Spleen (tissue), 11 donors: Measurements from ENCODE around the gene EHMT1. TPM values are rescaled to one million over a fixed set of nuclear protein-coding genes. Genes with fewer than 3 reads are reported as not detected.

ENCODE experiments used
- DNase-seq: peaks from one replicate; pipeline ENCODE4 v3.0.0-alpha.2; 2020
- H3K27ac ChIP-seq, 8 donors: fragments of 200-600 bp; sonication (generic) in 7 of 8; 1 replicate in 4 of 8; 2 replicates in 4 of 8; pipeline versions ENCODE4 v1.5.0 to v1.8.0; 2016 to 2021; ENCODE audit warnings: inconsistent platforms in 4 of 8, mild to moderate bottlenecking in 4 of 8, moderate library complexity in 1 of 8
- H3K27me3 ChIP-seq, 7 donors: fragments of 200-600 bp; sonication (generic) in 6 of 7; replicated peaks in 1 of 7; 1 replicate in 4 of 7; 2 replicates in 3 of 7; pipeline versions ENCODE4 v1.5.0 to v1.8.0; 2016 to 2021; ENCODE audit warnings: inconsistent platforms in 3 of 7, mild to moderate bottlenecking in 1 of 7
- H3K36me3 ChIP-seq, 6 donors: fragments of 200-600 bp; sonication (generic) in 5 of 6; 1 replicate in 4 of 6; 2 replicates in 2 of 6; pipeline versions ENCODE4 v1.5.0 to v1.8.0; 2016 to 2021; ENCODE audit warnings: inconsistent platforms in 2 of 6
- H3K4me1 ChIP-seq, 6 donors: fragments of 200-600 bp; sonication (generic) in 5 of 6; 1 replicate in 3 of 6; 2 replicates in 3 of 6; pipeline versions ENCODE4 v1.5.0 to v1.8.0; 2016 to 2021; ENCODE audit warnings: inconsistent platforms in 3 of 6
- H3K4me3 ChIP-seq, 8 donors: fragments of 200-600 bp; sonication (generic) in 7 of 8; 1 replicate in 4 of 8; 2 replicates in 4 of 8; pipeline versions ENCODE4 v1.5.0 to v1.8.0; 2016 to 2021; ENCODE audit warnings: inconsistent platforms in 4 of 8, mild to moderate bottlenecking in 4 of 8, moderate library complexity in 2 of 8
- H3K9me3 ChIP-seq, 8 donors: fragments of 200-600 bp; sonication (generic) in 7 of 8; 1 replicate in 4 of 8; 2 replicates in 4 of 8; pipeline versions ENCODE4 v1.5.0 to v1.8.0; 2016 to 2021; ENCODE audit warnings: inconsistent platforms in 4 of 8
- CTCF ChIP-seq, 11 experiments: fragments of 200-600 bp in 7 of 11; fragments of 450-650 bp in 4 of 11; sonication (generic) in 4 of 11; IDR thresholded peaks in 8 of 11; conservative IDR thresholded peaks in 3 of 11; 1 replicate in 7 of 11; 2 replicates in 4 of 11; pipeline versions ENCODE4 v1.4.0 to v1.8.0; 2016 to 2021; ENCODE audit warnings: antibody characterized with exemption in 11 of 11, inconsistent platforms in 4 of 11, mild to moderate bottlenecking in 1 of 11
- POLR2A ChIP-seq, 3 donors: fragments of 450-650 bp; IDR thresholded peaks; one replicate each; pipeline ENCODE4 v1.5.1; 2017; ENCODE audit warnings: antibody characterized with exemption in 3 of 3, mild to moderate bottlenecking in 1 of 3
- POLR2AphosphoS5 ChIP-seq, 3 donors: sonication (generic); formaldehyde crosslinking; IDR thresholded peaks; one replicate each; pipeline ENCODE4 v1.5.1; 2017; ENCODE audit warnings: antibody characterized with exemption in 3 of 3
- WGBS, 5 donors: extraction: QIAGEN DNeasy Blood & Tissue Kit in 3 of 5; methylation state at CpG; one replicate each; pipeline versions ENCODE4 v1.1.5 to v1.1.7; 2013 to 2018; 5-methylcytosine and 5-hydroxymethylcytosine counted together
- intact Hi-C: fragments of 100-400 bp; cut with DNase I; formaldehyde crosslinking; loops from one replicate; pipeline ENCODE4 v1.15.0; 2023; ENCODE audit warnings: low total_unique reads
- polyA plus RNA-seq, 3 donors: library from polyadenylated mRNA; stranded (reverse); fragments of 200-250 nt; gene quantifications; one replicate each; pipeline ENCODE4 v1.2.1, GENCODE V29; 2013
- total RNA-seq, 7 donors: library from RNA; depleted of rRNA in 3 of 7; stranded (reverse); fragments of >200 nt in 3 of 7; fragmentation: NEBNext Ultra II Directional in 4 of 7; extraction: Animal tissue kit (Norgen Biotek cat#: 25700) in 4 of 7; gene quantifications; one replicate each; pipeline versions ENCODE4 v1.1.0 to v1.2.1, GENCODE V29; 2016 to 2021
- donor health status: healthy with polysubstance abuse.
- donor health status: DM: no; HTN: no; CAD: no; lungs with moderate emphysema.
- donor health status: DM: no; HTN: no; CAD: no.
- donor health status: Bipolar disorder and iron deficiency.
- donor health status: healthy.
- donor health status: DM: no; HTN: no; CAD: no.
- donor health status: DM: yes; HTN: yes; CAD: no.

EHMT1 gene
- total and polyA plus RNA-seq, 10 donors, result 35.5 to 163 (median 122) TPM

- H3K4me3 ChIP-seq, result no peak overlapping the region
- intact Hi-C loops, result no loop called here
- peaks cover 0 to 98% (median 44%) of the 10 kb centered on the region in 6 donors for H3K36me3 ChIP-seq
- TF ChIP-seq POLR2AphosphoS5 (IDR thresholded peaks at IDR 0.05), result no peak
- TF ChIP-seq CTCF (IDR thresholded peaks at IDR 0.05 in 8 of 11, conservative IDR thresholded peaks at IDR 0.05 in 3 of 11), result no peak
- TF ChIP-seq POLR2A (IDR thresholded peaks at IDR 0.05), result no peak
- no peaks in the 10 kb centered on the region for H3K27me3 ChIP-seq
- no peak for DNase-seq
- 81 to 94% (median 94%) methylated on average over 13 to 14 of the region's 14 CpGs for WGBS, 5 donors
- peaks cover 6 to 45% (median 19%) of the 10 kb centered on the region in 6 donors for H3K4me1 ChIP-seq
- peaks cover 0 to 12% (median 8%) of the 10 kb centered on the region in 8 donors for H3K9me3 ChIP-seq
- no peak overlapping the region for H3K27ac ChIP-seq
Observed at GRCh38 chr9:137752426-137752825, 133.6 kb downstream of the EHMT1 start.

- intact Hi-C loops, result no loop called here
- DNase-seq, result no peak
- Histone ChIP-seq H3K27ac (no peak overlapping the region), H3K4me3 (no peak overlapping the region), H3K4me1 (peaks cover 13 to 53% (median 27%) of the 10 kb centered on the region in 6 donors), H3K9me3 (peaks cover 0 to 12% (median 8%) of the 10 kb centered on the region in 8 donors), H3K27me3 (no peaks in the 10 kb centered on the region), H3K36me3 (peaks cover 0 to 98% (median 48%) of the 10 kb centered on the region in 6 donors)
- TF ChIP-seq POLR2AphosphoS5 (IDR thresholded peaks at IDR 0.05), result no peak
- TF ChIP-seq POLR2A (IDR thresholded peaks at IDR 0.05), result no peak
- TF ChIP-seq CTCF (IDR thresholded peaks at IDR 0.05 in 8 of 11, conservative IDR thresholded peaks at IDR 0.05 in 3 of 11), result no peak
- 90 to 97% (median 94%) methylated on average over 19 to 22 of the region's 22 CpGs for WGBS, 5 donors
Observed at GRCh38 chr9:137753192-137753765, 134.5 kb downstream of the EHMT1 start.

- H3K4me3 ChIP-seq, result no peak overlapping the region
- peaks cover 0 to 98% (median 58%) of the 10 kb centered on the region in 6 donors for H3K36me3 ChIP-seq
- H3K27ac ChIP-seq, result peak overlapping the region in 1 of 8 donors; percentile 27
- intact Hi-C loops, result no loop called here
- H3K27me3 ChIP-seq, result no peaks in the 10 kb centered on the region
- 81 to 94% (median 86%) methylated on average over 7 of the region's 7 CpGs for WGBS, 5 donors
- peaks cover 18 to 53% (median 37%) of the 10 kb centered on the region in 6 donors for H3K4me1 ChIP-seq
- no peak for TF ChIP-seq POLR2A (IDR thresholded peaks at IDR 0.05)
- no peak for TF ChIP-seq POLR2AphosphoS5 (IDR thresholded peaks at IDR 0.05)
- TF ChIP-seq CTCF (IDR thresholded peaks at IDR 0.05 in 8 of 11, conservative IDR thresholded peaks at IDR 0.05 in 3 of 11), result no peak
- peaks cover 0 to 12% (median 8%) of the 10 kb centered on the region in 8 donors for H3K9me3 ChIP-seq
- no peak for DNase-seq
Observed at GRCh38 chr9:137755261-137755927, 136.6 kb downstream of the EHMT1 start.
